GM18907 (cell line): Measurements from ENCODE around the gene MFGE8.
A peak's percentile ranks its signal among the peaks of the same experiment; 100 is the strongest.

Experiments
- ATAC-seq: cut with Tn5 transposase; IDR thresholded peaks from one replicate; pipeline ENCODE4 v1.9.1; 2021; ENCODE audit warnings: mild to moderate bottlenecking, moderate library complexity; ENCODE audit not compliant: unreplicated experiment

The MFGE8 gene

DNA sequence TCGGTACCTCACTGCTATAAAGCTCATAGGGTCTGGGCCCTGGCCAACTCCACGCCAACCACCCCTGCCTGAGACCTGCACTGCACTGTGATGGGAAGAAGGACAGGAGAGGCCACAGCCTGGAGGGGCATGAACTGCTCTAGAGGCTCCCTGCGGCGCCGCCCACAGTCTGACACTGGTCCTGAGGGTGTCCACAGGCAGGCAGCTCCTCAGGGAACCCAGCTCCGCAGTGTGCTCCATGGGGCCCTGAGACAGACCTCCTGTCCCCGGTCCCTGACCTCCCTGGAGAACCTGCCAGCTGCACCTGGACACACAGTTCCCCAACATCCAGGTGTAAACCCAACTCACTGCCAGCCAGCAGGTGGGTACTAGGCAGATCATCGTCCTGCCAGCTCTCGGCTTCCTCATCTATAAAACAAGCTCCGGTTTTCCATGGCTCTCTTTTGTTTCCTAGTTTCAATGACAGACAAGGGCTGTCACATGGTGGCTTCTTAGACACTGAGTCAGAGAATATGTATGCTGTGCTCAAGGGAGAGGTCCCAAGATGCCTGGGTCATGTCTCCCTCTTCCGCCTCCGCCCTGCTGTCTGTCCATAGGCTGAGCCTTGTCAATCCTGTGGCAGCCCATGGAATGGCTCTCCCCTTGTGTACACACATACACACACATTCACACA lies 12.7 kb downstream of the MFGE8 start:
- ATAC-seq: no peak

DNA sequence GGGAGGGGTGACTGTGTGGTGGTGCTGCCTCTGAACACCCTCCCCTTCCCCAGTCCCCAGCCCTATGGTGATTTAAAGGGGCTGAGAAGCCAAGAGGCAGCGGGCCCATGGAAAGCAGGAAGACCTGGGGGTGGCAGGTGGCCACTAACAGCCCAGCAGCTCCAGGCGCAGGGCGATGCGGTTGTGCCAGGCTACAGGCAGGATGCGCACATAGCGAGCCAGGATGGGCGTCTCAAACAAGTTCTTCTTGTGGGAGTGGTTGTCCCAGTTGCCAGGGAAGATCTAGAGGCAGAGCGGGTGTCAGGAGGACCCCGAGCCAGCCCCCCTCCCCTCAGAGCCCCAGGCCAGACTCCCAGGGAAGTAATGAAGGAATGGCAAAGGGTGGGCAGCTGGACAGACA lies 13.9 kb downstream of the MFGE8 start:
- no peak for ATAC-seq

DNA sequence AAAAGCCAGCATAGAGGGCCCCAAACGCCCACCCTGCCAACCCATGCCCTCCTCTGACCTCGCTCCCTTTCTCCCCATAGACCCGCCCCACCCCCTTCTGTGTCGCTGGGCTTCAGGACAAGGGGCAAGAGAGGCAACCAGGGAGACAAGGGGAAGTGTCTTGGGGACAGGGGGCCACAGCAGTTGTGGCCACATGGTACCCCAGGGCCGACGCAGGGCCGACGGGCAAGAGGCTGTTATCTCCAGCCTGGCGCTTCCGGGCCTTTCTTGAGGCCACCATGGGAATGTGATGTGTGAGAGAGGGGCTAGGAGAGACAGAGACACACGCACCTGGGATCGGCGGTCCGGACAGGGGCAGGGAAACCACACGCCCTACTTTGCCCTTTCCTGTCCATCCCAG lies 14.4 kb downstream of the MFGE8 start:
- ATAC-seq: no peak

DNA sequence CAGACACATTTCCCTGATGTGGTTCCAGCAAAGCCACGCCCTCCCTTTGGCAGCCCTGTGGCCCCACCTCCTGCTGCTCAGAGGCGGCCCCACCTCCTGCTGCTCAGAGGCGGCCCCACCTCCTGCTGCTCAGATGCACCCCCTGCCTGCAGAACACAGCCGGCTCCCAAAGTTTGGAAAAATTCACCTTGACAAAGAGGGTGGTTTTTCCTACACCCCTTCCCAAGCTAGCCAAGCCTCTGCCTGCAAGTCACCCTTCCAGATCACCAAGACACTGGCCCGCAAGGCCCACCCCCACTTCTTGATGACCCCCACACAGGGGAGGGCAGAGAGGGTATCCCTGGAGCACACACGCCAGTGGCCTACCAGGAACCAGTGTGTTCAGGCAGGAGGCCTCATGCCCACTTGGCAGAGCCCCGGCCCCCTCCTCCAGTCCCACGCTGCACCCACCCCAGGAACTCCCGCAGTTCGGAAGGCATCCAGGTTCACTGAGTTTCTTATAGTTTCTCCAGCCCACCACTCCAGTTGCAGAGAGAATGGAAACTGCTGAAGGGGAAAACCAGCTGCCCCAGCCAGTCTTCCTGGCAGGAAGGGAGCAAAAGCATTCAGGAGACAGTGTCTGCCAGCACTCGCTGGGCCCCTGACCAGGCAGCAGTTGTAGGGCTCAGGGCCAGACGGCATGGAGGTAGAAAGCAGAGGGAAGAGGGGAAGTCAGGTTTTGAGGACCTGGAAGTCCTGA lies 15.6 kb downstream of the MFGE8 start:
- no peak for ATAC-seq

DNA sequence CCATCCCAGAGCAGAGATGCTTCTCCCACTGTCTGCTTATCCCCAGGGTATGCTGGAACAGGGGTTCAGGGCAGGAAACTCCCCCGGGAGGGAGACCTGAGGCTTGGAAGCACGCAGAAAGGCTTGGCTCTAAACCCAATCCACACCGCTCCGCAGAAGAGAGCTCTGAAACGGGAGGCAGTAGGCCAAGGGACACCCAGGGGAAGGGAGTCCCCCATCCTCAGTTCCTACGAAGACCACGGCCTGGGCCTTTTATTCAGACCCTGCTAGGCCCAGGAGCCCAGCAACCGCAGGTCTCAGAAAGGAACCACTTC lies 16.1 kb downstream of the MFGE8 start:
- no peak for ATAC-seq

DNA sequence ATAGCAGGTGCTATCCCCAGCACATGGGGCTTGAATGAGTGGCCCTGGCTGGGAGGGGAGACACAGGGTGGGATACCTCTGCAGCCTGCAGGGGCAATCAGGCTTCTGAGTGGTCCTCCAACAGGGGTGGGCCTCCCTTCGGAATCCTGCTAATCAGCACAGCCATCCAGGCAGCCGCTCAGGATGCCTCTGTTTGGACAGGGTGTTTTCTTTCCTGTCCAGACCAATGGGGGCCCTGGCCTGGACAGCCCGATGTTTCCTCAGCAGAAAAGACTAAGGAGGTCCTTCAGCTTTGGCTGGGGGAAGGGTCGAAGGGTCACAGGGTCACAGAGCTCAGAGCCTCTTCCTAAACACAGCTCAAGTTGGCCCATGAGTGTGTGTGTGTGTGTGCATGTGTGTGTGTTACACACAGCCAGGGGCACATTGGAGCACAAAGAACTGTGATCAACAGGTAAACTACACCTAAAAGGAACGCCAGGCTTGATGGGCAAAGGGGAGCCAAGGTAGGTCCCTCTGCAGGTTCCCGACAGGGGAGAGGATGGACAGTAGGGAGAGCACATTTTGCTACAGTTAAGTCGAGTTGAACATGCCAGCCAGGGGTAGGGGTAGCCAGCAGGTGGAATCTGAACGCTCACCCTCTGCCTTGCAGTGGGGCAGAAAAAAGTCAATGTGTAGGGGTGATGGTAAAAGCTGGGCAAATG lies 16.7 kb downstream of the MFGE8 start:
- ATAC-seq: no peak

DNA sequence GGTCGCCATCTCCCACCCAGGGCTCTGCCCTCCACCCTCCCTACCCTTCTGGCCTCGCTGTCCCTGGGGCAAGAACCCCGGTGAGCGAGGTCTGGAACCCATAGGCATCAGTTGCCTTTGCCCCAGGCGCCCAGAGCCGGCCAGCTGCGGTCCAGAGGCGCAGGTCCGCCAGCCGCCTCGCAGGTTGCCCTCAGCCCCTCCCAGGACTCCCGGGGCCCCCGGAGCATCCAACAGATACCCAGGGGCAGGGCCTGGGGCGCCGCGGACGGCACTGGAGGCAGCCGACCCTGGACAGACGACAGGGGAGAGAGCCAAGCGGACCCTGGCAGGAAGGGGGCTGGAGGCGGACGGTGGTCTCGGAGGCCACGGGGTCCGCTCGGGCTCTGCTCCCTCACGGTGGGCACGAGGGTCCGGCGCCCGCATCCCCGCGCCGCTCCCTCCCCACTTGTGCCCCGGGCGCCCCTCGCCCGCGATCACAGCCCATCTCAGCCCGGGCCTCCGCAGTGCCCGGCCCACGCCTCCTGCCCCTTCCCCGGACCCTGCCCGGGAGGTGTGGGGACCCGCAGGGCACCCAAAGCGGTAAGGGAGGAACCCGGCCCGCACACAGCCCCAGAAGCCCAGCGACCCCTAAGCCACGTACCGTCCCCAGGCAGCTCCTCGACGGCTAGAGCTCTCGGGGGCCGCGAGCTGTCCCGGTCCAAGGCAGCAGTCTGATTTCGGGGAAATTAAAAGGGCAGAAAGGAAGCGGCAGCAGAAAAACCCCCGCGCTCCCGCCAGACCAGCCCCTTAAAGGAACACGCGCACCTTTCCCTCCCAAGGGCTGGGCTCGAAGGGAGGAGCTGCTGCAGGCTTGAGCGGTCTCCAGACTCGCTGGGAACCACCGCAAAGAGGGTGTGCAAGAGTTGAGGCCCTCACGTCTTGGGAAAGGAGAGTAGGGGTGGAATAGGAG lies 18.1 kb downstream of the MFGE8 start, which contains the start of gene HAPLN3:
Gene HAPLN3, minus strand, starts transcription at position 726 of the 949 bp plus-strand sequence. CDS start 8,246 bp downstream, outside the sequence.
- peak; percentile 61 for ATAC-seq

DNA sequence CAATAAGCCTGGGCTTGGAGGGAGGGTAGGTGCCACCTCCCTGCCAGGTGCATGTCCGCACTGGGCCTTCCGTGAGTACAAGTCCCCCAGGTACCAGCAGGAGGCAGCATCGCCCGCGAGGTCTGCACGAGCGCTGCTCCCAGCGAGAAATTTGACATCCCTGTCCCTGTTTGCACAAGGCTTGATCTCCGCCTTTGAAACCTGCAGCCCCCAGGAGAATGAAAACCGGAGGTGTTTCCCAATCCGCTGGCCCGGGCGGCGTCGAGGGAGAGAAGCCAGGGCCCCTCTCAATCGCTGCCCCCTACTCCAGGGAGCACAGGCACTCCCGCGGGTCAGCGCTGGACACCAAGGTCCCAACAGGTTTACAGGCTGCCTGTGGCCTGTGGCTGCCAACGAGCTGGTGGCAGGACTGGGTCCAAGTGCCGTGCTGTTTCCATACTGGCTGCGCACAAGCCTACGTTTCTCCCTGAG lies 18.8 kb downstream of the MFGE8 start:
- ATAC-seq: peak; percentile 53

DNA sequence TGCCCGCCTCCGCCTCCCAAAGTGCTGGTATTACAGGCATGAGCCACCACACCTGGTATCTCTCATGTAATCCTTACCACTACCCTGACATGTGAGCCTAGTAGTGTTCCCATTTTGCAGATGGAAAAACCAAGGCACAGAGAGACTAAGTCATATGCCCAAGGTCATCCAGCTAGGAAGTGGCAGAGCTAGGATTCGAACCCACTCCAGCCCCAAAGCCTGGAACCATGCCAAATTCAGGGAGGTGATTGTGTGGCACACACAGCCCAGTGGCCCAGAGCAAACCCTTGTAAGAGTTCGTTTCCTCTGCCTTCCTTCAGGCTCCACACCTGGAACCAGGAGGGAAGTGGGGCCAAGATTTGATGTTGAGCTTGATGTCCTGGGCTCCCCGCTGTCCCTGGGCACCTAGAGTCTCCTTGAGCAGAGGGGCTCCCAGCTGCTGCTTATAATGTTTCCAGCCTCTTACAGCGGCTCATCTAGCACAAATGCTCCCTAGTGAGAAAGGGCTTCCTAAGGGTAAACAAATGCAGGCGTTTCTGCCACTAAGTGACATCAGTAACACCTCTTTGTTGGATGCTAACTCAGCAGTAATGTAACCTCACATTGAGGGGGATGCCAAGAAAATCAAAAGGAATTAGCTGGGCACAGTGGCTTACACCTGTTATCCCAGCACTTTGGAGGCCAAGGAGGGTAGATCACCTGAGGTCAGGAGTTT lies 21.5 kb downstream of the MFGE8 start:
- no peak for ATAC-seq

DNA sequence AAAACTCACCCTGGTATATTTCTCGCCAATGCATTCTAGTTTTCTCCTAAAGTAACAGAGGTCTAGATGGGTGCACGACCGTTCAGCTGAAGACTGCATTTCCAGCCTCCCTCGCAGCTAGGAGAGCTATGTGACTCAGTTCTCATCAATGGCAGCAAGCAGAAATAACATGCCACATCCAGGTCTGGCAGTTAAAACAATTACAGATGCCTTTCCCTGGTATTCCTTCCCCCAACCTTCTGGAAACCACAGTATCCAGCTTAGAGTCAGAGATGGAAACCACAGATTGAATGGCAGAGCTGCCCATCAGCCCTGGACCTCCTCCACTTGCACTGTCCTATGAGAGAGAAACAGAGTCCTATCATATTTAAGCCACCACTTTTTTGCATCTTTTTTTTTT lies 22.7 kb downstream of the MFGE8 start:
- no peak for ATAC-seq

DNA sequence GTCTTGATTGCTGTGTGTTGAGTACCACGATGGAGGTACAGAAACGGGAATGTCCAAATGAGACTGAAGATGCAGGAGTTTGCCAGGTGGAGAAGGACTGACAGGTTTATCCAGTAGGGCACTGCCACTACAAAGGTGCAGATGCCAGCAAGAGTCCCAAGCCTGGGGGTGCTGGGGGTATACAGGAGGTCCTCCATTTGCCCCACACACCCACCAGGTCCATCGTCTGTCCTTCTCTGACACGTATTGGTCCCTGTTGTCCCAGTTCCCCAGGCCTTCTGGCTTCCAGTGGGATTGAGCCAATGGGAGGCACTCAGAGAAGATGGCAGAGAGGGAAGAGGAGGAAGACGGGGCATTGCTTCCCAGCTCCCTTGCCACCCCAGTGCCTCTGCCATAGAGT lies 24.5 kb downstream of the MFGE8 start:
- no peak for ATAC-seq

DNA sequence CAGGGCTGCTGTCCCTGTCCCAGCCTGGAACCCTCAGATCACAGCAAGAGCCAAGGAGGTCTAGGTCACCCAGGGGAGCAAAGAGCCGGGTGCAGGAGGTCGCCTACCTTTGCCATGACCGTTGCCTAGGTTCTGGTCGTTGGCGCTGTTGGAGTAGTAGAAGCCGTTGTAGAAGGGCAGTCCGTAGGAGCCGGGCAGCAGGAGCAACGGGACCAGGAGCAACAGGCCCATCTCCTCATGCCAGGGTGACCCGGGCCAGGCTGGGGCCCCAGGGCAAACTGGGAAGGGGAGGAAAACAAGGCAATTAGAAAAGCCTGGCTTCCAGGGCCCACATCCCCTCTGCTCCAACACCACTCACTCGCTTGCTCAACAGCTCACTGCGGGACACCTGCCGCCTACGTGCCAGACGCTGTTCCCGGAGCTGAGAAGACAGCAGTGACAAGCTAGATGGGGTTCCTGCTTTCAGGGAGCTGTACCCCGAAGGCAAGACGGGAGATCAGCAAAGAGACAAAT lies 26.1 kb downstream of the MFGE8 start:
- ATAC-seq: no peak

DNA sequence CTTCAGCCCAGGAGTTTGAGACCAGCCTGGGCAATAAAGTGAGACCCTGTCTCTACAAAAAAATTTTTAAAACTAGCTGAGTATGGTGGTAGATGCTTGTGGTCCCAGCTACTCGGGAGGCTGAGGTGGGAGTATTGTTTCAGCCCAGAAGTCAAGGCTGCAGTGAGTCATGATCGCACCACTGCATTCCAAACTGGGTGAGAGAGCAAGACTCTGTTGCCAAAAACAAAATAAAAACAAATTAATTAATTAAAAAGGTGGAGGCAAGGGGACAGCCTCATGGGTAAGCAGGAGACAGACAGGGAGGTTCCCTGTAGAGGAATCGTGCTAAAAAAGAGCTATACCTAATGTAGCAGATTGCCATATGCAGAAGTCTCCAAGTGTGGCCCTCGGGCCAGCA lies 30.4 kb downstream of the MFGE8 start:
- ATAC-seq: no peak

DNA sequence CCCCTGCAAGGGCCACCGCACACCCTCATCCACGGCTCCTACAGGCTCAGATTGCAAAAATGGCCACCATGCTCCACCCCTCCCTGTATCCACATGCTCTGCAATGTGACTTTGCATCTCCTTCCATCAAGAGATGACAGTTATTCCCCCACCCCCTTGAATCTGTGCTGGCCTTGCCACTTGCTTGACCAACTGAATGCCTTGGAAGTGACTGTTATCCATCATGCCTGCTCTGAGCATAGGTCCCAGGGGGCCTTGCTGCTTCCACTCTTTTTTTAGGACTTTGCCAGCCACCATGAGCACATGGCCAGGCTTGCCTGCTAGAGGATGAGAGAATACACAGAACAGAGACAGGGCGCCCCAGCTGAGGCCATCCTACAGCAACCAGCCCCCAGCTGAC lies 31.4 kb downstream of the MFGE8 start:
- ATAC-seq: no peak

DNA sequence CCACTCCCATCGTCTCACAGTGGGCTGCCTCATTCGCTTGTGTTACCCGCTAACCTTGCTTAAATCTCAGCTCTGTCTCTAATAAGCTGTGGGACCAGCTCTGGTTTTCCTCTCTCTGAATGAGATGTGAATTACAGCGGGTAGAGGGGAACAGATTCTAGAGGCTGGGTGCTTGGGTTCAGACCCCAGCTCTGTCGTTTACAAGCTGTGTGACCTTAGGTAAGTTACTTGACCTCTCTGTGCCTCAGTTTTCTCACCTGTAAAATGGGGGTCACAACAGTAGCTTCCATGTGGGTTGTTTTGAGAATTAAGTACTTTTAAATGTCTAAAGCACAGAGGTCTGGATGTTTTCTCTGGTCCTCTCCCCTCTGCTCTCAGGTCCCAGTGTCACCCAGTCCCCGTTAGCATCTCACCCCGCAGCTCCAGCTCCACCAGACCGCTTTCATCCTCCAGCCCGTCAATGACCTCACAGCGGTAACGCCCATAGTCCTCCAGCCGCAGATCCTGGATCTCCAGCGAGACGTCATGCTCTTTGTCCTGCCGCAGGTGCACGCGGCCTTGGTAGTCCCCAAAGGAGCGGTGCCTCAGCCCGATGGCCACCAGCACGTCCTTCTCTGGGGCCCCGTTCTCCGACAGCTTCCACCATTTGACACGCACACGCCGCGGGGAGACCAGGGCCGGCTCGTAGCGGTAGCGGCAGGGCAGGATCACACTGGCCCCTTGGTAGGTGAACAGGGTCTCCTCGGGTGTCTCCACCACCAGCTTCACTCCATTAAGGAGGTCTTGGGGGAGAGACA lies 32.0 kb downstream of the MFGE8 start:
- ATAC-seq: no peak

DNA sequence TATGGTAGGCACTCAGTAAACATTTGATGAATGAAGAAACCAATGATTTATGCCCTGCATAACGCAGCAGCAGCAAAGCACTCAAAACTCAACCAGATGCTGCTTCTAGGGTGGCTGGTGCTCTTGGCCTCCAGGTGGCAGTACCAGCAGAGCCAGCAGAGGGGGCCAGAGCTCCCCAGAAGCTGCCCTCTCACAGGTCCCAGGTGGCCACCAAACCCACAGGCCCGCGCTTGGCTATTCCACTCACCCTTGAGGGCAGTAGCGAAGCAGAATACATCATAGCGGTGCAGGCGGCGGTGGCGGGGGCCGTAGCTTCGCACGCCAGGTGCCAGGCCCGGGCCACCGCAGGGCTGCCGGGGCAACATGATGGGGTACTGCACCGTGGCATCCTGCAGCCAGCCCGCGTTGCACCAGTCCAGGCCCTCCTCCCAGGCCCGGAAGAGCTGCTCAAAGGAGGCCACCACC lies 34.4 kb downstream of the MFGE8 start:
- peak; percentile 70 for ATAC-seq

DNA sequence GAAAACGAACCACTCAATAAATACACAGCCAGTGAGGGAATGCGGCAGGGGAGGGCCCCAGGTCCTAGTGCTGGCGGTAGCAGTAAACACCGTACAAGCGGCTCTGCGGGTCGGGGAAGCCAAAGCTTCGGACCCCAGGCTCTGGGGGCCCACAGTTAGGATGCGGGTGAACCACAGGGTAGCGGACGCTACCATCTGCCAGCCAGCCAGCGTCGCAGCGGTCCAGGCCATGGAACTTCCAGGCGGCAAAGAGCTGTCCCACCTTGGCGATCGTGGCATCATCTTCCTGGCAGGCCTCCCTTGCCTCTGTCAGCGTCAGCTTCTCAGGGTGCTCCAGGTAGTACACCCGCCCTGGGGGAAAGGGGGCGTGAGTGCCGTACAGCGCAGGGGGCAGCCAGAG lies 35.3 kb downstream of the MFGE8 start:
- no peak for ATAC-seq

DNA sequence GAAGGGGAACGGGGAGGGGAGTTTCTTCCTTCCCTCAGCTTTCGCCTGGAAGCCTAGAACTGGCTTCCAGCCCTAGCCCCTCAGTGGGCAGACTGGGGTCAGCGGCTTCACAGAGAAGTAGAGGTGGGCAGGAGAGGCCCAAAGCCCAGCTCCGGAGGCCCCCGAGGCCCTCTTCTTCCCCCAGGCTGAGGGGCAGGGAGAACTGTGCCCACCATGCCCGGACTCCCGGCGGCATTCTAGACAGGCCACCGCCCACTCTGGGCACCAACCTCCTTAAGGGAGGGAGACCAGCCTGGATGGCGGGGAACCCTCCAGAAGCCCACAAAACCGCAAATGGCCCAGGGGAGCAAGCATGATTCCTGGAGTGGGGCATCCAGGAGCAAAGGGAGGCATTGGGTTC lies 35.8 kb downstream of the MFGE8 start:
- ATAC-seq: no peak

DNA sequence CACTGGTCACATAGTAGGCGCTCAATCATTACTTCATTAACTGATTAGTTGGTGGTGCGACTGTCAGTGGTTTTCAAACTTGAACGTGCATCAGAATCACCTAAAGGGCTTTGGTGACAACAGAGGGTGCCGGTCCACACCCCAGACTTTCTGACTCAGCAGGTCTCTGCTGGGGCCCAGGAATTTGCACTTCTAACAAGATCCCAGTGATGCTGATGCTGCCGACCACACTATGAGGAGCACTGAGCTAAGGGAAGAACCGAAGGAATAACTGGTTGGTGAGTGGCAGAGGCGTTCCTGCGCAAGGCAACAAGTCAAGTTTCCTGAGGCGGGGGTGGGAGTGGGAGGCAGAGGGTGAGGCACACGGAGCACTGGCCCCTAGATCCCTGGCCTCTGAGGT lies 36.6 kb downstream of the MFGE8 start:
- ATAC-seq: no peak
